Stimulated activated CD4-positive, alpha-beta T cell treated with anti-CD3 and anti-CD28 coated beads, Interleukin-12 subunit alpha, Interleukin-12 subunit beta, amount 100 ng/mL, for 4 hours (primary cell): ENCODE measurements around the gene ALDH3B2.
"Not testable (repeated sequence)": the region's sequence is repeated elsewhere in the genome, so short reads cannot be mapped to it uniquely, and the experiment has no call there.

Experiments
- DNase-seq: peaks from one replicate; pipeline ENCODE4 v3.0.0-alpha.2; 2020

The ALDH3B2 gene

GRCh38 chr11:67627812-67628624 lies 46.4 kb downstream of the ALDH3B2 start:
- no peak for DNase-seq

DNA sequence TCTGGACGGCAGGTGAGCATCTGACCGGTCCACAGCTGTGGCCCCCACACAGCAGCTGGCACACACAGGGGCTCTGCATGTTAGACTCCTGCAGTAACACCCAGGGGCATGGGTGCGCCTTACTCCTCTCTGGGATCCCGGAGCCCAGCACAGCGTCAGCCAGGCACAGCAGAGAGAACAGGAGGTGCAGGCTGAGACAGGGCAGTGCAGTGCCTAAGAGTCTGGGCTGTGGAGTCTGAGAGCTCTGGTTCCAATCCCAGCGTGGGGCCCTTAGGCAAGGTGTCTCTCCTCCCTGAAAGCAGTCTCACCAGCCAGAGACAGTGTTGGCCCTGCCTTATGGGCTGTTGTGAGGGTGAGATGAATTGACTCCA lies 47.0 kb downstream of the ALDH3B2 start:
- DNase-seq, result no peak

GRCh38 chr11:67626970-67627369 lies 47.5 kb downstream of the ALDH3B2 start:
- DNase-seq, result no peak

DNA sequence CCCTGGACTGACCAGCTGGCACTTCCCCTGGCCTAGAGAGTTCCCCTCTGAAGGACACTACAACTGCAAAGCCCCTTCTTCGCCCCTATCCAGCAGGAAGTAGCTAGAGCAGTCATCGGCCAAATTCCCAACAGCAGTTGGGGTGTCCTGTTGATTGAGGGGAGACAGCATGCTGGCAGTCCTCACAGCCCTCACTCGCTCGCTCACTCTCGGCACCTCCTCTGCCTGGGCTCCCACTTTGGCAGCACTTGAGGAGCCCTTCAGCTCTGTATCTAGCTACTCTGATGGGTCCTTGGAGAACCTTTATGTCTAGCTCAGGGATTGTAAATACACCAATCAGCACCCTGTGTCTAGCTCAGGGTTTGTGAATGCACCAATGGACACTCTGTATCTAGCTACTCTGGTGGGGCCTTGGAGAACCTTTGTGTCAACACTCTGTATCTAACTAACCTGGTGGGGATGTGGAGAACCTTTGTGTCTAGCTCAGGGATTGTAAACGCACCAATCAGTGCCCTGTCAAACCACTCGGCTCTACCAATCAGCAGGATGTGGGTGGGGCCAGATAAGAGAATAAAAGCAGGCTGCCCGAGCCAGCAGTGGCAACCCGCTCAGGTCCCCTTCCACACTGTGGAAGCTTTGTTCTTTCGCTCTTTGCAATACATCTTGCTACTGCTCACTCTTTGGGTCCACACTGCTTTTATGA lies 48.1 kb downstream of the ALDH3B2 start:
- DNase-seq, result not testable (repeated sequence)

DNA sequence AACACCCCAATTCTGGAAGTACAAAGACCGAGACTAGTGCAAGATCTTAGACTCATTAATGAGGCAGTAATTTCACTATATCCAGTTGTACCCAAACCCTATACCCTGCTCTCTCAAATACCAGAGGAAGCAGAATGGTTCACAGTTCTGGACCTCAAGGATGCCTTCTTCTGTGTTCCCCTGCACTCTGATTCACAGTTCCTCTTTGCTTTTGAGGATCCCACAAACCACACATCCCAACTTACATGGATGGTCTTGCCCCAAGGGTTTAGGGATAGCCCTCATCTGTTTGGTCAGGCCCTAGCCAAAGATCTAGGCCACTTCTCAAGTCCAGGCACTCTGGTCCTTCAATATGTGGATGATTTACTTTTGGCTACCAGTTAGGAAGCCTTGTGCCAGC lies 50.6 kb downstream of the ALDH3B2 start:
- DNase-seq, result not testable (repeated sequence)

GRCh38 chr11:67622905-67623304 lies 51.5 kb downstream of the ALDH3B2 start:
- not testable (repeated sequence) for DNase-seq

DNA sequence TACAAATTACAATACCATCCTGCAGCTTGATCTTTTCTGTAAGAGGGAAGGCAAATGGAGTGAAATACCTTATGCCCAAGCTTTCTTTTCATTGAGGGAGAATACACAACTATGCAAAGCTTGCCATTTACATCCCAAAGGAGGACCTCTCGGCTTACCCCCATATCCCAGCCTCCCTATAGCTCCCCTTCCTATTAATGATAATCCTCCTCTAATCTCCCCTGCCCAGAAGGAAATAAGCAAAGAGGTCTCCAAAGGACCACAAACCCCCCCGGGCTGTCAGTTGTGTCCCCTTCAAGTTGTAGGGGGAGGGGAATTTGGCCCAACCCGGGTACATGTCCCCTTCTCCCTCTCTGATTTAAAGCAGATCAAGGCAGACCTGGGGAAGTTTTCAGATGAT lies 52.5 kb downstream of the ALDH3B2 start:
- DNase-seq, result not testable (repeated sequence)

DNA sequence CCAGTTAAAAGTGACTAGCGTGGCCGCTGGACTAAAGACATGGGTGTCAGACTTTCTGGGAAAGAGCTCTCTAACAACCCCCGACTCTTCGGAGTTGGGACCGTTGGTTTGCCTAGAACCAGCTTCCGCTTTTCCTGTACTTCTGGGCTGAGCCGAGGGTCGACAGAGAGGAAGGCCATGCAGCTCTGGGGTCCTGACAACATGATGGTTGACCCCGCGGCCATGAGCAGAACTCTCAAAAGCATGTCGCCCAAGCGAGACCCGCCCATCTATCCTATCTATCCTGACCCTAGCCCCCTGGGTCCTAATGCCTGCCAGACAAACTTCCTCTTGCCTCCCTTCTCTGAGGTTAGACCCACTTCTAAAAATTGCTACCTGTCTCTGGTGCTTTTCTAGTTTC lies 53.8 kb downstream of the ALDH3B2 start:
- not testable (repeated sequence) for DNase-seq

DNA sequence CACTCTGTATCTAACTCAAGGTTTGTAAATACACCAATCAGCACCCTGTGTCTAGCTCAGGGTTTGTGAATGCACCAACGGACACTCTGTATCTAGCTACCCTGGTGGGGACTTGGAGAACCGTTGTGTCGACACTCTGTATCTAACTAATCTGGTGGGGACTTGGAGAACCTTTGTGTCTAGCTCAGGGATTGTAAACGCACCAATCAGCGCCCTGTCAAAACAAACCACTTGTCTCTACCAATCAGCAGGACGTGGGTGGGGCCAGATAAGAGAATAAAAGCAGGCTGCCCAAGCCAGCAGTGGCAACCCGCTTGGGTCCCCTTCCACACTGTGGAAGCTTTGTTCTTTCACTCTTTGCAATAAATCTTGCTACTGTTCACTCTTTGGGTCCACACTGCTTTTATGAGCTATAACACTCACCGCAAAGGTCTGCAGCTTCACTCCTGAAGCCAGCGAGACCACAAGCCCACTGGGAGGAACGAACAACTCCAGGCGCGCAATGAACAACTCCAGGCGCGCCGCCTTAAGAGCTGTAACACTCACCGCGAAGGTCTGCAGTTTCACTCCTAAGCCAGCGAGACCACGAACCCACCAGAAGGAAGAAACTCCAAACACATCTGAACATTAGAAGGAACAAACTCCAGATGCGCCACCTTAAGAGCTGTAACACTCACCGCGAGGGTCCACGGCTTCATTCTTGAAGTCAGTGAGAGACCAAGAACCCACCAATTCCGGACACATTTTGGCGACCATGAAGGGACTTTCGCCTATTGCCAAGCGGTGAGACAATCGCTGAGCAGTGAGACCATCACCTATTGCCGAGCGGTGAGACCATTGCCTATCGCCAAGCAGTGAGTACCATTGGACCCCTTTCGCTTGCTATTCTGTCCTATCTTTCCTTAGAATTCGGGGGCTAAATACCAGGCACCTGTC lies 54.5 kb downstream of the ALDH3B2 start:
- DNase-seq, result not testable (repeated sequence)

- not testable (repeated sequence) for DNase-seq
Measured at GRCh38 chr11:67618901-67619659, 55.3 kb downstream of the ALDH3B2 start.

DNA sequence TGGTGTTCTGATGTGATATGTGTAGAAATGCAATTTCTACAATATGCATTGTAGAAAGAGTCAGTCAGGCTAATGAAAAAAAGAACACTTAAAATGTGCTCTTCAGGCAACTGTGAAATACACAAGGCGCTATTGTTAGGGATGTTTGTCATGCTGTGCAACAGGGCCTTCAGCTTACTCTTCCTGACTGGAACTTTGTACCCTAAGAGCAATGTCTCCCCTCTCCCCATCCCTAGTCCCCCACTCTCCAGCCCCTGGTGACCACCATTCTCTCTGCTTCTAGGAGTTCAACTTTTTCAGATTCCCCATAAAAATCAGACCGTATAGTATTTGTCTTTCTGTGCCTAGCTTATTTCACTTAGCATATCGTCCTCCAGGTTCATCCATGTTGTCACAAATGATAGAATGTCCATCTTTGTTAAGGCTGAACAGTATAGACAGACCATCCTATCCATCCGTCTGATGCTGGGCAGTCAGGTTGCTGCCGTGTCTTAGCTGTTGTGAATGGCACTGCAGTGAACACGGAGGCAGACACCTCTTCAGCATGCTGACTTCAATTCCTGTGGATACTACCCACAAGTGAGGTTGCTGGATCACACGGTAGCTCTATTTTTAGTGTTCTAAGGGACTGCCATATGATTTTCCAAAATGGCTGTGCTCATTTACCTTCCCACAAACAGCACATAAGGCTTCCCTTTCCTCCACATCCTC lies 57.0 kb downstream of the ALDH3B2 start:
- DNase-seq, result no peak

DNA sequence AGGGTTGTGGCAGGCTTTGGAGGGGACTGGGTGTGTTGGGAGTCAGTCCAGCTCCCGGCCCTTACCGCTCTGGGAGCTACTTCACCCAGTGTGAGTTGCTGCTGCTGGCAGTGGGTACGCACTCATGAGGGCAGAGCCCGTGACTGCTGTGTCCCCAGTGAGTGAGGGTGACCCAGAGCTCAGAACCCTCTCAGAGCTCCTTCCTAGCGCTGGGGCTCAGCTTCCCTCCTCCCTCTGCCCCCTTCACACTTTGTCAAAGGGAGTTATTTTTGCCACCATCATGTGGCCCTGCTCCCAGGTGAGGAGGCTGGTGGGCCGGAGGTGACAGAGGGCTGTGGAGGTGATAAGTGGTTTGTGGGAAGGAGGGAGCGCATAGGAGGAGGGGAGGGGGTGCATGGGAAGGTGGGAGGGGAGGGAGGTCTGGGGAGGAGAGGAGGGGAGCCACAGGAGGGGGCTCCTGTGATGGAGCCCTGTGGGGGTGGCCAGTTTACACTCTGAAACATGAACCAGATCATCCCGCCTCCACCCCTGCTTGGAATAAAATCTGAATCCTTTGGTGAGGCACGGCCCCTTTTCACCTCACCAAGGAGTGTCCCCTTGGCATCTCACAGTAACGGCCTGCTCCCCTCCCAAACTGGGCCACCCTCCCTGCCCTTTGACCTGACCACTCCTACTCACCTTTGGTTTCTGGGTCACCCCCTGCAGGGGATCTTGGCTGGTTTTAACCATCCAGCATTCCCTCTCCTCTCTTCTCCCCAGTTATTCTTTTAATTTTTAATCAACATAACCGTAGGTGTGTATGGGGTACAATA lies 57.8 kb downstream of the ALDH3B2 start:
- DNase-seq, result no peak

DNA sequence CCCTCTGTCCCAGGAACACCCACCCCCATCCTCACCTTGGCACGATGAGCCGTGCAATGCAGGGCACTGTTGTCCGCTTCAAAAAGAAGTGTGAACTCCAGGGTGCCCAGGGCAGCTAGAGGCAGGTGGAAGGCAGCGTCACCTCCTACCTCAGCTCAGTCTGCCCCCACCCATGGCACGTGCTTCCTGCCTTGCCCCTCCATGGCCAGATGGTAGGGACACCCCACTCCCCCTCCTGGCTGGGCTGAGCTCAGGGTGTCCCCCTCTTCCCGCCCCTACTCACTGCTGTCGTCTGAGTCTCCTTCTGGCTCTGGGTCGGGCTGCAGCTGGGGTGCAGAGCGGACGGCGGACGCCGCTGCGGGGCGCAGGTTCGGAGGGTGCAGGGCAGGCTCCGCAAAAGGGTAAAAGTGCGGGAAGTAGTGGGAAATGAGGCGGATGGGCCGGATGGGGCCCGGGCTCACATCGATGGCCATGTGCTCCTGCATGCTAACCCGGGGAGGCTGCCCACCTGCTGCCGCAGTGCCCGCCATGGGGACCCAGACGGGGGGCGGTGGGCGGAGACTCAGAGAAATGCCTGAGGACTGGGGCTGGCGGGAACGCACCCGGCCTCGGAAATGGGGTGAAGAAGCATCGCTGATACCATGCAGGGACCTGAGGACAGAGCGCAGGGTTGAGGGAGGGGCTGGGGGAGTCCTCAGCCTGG lies 58.5 kb downstream of the ALDH3B2 start:
- no peak for DNase-seq

- peak; percentile 55 for DNase-seq
Measured at GRCh38 chr11:67614730-67615714, 59.4 kb downstream of the ALDH3B2 start.

DNA sequence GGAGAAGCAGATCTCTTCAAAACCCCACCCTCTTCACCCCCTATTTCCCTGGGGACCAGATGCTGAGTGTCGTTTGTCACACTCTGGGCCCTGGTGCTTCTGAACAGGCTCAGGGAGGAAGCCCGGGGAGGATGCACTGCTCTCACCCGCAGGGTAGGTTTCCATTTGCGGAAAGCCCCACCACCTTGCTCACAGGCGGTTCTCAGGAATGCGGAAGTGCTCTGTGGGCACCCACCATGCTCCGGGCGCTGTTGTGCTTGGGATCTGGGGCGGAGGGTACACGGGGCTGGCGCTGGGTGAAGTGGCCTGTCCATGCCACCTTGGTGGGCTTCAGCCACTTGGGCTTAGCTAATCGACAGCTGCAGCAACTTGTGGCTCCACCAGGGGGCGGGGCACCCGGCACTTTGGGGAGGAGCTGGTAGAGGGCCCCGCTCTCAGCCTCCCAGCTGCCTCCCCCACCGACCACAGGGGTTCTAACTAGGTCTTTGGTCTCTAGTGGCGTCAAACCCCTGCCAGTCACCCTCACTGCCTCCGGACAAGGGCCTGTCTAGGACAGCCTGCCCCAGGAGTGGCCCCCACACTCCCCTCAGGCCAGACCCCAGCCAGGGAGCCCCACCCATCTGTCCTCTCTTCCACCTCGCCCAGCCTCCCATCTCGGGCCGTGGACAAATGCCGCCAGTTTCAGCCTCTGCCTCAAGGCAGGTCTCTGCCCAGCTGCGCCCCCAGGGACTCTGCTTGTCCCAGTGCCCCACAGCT lies 60.3 kb downstream of the ALDH3B2 start:
- DNase-seq, result peak; percentile 72

- DNase-seq, result no peak
Measured at GRCh38 chr11:67613313-67613959, 61.0 kb downstream of the ALDH3B2 start.

DNA sequence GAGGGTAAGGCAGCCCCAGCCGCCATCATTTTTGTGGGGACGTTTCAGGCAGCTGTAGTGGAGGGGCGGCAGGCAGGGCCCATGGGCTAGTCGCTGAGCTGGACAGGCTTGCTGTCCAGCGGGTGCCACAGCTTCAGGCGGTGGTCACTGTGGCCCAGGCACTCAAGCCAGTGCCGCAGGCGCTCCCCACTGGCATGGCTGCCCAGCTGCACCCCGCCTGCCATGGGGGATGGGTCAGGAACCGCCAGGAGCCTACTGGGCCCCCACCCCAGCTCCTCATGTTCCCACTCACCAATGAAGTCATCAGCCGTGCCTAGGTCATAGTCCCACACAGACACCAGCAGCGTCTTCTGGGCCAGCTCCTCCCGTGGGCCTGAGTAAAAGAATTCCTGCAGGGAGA lies 61.7 kb downstream of the ALDH3B2 start:
- DNase-seq, result no peak
